Thyroid gland (tissue), 4 donors: ENCODE data around the gene HAND1. TPM values are rescaled to one million over a fixed set of nuclear protein-coding genes. Genes with fewer than 3 reads are reported as not detected.
A peak's percentile ranks its signal among the peaks of the same experiment; 100 is the strongest.

Source experiments
- DNase-seq, 2 donors: peaks; one replicate each; pipeline ENCODE4 v3.0.0-alpha.2; 2019
- H3K27ac ChIP-seq, 3 donors: fragments of 200-600 bp; sonication (generic); 1 replicate in 2 of 3; 2 replicates in 1 of 3; pipeline ENCODE4 v1.5.1; 2016 to 2019; ENCODE audit warnings: mild to moderate bottlenecking in 1 of 3, moderate library complexity in 1 of 3
- H3K27me3 ChIP-seq: fragments of 200-600 bp; sonication (generic); one replicate; pipeline ENCODE4 v1.5.1; 2019
- H3K36me3 ChIP-seq, 2 donors: fragments of 200-600 bp; sonication (generic); one replicate each; pipeline ENCODE4 v1.5.1; 2016 to 2019
- H3K4me1 ChIP-seq, 2 donors: fragments of 200-600 bp; sonication (generic); one replicate each; pipeline ENCODE4 v1.5.1; 2017 to 2019
- H3K4me3 ChIP-seq, 3 donors: fragments of 200-600 bp; sonication (generic); replicated peaks in 1 of 3; 1 replicate in 2 of 3; 2 replicates in 1 of 3; pipeline ENCODE4 v1.5.1; 2016; ENCODE audit warnings: mild to moderate bottlenecking in 1 of 3
- H3K9me3 ChIP-seq: fragments of 200-600 bp; sonication (generic); one replicate; pipeline ENCODE4 v1.5.1; 2017
- POLR2A ChIP-seq, 2 donors: fragments of 450-650 bp; IDR thresholded peaks; one replicate each; pipeline ENCODE4 v1.6.1; 2017; ENCODE audit warnings: antibody characterized with exemption in 2 of 2, mild to moderate bottlenecking in 2 of 2, moderate library complexity in 1 of 2
- WGBS, 2 donors: methylation state at CpG; one replicate each; pipeline ENCODE4 v1.1.5; 2017; 5-methylcytosine and 5-hydroxymethylcytosine counted together
- intact Hi-C: fragments of 100-400 bp; cut with DNase I; formaldehyde crosslinking; loops from one replicate; pipeline ENCODE4 v1.15.1; 2023
- total RNA-seq, 4 donors: library from RNA; depleted of rRNA; stranded (reverse); fragments of >200 nt; gene quantifications; one replicate each; pipeline ENCODE4 v1.2.3, GENCODE V29; 2016
- TF ChIP-seq, protein P1 (sequence below), 6 experiments: fragments of 200-600 bp in 3 of 6; fragments of 450-650 bp in 3 of 6; sonication (generic) in 3 of 6; IDR thresholded peaks; one replicate each; pipeline ENCODE4 v1.5.1; 2016 to 2019; ENCODE audit warnings: antibody characterized with exemption in 6 of 6, mild to moderate bottlenecking in 2 of 6, inconsistent platforms in 1 of 6, moderate library complexity in 1 of 6

The HAND1 gene
- total RNA-seq, 4 donors from 2014 or later = not detected

GRCh38 chr5:154477382-154478223 is 424 bp downstream of the HAND1 start:
- no peaks in the 10 kb centered on the region for H3K9me3 ChIP-seq
- no peak for TF ChIP-seq POLR2A (IDR thresholded peaks at IDR 0.05)
- TF ChIP-seq, protein P1, sequence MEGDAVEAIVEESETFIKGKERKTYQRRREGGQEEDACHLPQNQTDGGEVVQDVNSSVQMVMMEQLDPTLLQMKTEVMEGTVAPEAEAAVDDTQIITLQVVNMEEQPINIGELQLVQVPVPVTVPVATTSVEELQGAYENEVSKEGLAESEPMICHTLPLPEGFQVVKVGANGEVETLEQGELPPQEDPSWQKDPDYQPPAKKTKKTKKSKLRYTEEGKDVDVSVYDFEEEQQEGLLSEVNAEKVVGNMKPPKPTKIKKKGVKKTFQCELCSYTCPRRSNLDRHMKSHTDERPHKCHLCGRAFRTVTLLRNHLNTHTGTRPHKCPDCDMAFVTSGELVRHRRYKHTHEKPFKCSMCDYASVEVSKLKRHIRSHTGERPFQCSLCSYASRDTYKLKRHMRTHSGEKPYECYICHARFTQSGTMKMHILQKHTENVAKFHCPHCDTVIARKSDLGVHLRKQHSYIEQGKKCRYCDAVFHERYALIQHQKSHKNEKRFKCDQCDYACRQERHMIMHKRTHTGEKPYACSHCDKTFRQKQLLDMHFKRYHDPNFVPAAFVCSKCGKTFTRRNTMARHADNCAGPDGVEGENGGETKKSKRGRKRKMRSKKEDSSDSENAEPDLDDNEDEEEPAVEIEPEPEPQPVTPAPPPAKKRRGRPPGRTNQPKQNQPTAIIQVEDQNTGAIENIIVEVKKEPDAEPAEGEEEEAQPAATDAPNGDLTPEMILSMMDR (IDR thresholded peaks at IDR 0.05) = no peak
- intact Hi-C loops = no loop called here
- no peaks in the 10 kb centered on the region for H3K36me3 ChIP-seq
- H3K4me3 ChIP-seq = peak overlapping the region in 1 of 3 donors; percentile 11
- WGBS, 2 donors = 5 to 8% methylated on average over 8 to 49 of the region's 68 CpGs
- peaks cover 25 to 59% of the 10 kb centered on the region in 2 donors for H3K4me1 ChIP-seq
- H3K27ac ChIP-seq = no peak overlapping the region
- DNase-seq = no peak
- H3K27me3 ChIP-seq = peaks cover 93% of the 10 kb centered on the region

- H3K36me3 ChIP-seq = no peaks in the 10 kb centered on the region
- intact Hi-C loops = no loop called here
- H3K27me3 ChIP-seq = peaks cover 96% of the 10 kb centered on the region
- peaks cover 25 to 56% of the 10 kb centered on the region in 2 donors for H3K4me1 ChIP-seq
- H3K27ac ChIP-seq = no peak overlapping the region
- no peaks in the 10 kb centered on the region for H3K9me3 ChIP-seq
- no peak for DNase-seq
- no peak overlapping the region for H3K4me3 ChIP-seq
- WGBS, 2 donors = 6 to 17% methylated on average over 33 to 35 of the region's 38 CpGs
- TF ChIP-seq, protein P1 (IDR thresholded peaks at IDR 0.05) = no peak
- TF ChIP-seq POLR2A (IDR thresholded peaks at IDR 0.05) = no peak
Measured at GRCh38 chr5:154476354-154477205, 1.4 kb downstream of the HAND1 start.

DNA sequence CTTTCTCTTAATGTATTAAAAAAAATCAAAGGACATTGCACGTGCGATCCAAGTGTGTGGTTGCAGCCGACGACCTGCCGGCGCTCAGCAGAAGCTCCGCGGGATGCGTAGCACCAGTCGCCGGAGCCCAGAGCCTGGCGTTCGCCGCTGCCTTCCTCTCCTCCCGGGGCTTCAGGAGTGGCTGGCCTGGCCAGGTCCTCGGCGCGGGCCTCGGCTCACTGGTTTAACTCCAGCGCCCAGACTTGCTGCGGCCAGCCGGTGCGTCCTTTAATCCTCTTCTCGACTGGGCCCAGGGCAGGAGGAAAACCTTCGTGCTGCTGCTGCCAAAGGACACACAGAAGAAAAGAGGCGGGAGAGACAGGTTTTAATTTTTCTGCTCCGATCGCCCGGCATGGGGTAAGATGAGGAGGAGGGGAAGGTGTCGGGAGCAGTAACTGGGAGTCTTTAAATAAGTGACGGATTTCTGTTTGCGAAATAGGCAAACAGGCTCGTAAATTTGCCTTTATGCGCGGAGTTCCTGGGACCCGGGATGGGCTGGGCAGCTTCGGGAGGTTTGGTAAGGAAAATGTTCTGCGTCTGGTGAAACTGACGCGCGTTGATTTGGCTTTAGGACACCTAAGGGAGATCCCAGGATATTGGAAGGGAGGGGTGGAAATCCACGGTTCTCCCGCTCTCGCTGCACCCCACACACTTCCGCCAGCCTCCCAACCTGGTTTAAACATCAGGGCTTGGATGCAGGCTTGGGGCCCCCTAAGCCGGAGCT is 2.3 kb downstream of the HAND1 start:
- no peak overlapping the region for H3K4me3 ChIP-seq
- TF ChIP-seq, protein P1 (IDR thresholded peaks at IDR 0.05) = no peak
- no peak for TF ChIP-seq POLR2A (IDR thresholded peaks at IDR 0.05)
- peaks cover 94% of the 10 kb centered on the region for H3K27me3 ChIP-seq
- H3K36me3 ChIP-seq = no peaks in the 10 kb centered on the region
- peaks cover 25 to 56% of the 10 kb centered on the region in 2 donors for H3K4me1 ChIP-seq
- peak; percentile 24 to 32 for DNase-seq
- H3K9me3 ChIP-seq = no peaks in the 10 kb centered on the region
- no peak overlapping the region for H3K27ac ChIP-seq
- intact Hi-C loops = no loop called here
- 9 to 11% methylated on average over 32 to 45 of the region's 46 CpGs for WGBS, 2 donors

- no peak overlapping the region for H3K4me3 ChIP-seq
- DNase-seq = no peak
- H3K27me3 ChIP-seq = peaks cover 83% of the 10 kb centered on the region
- WGBS, 2 donors = 12 to 18% methylated on average over 17 of the region's 17 CpGs
- H3K9me3 ChIP-seq = no peaks in the 10 kb centered on the region
- H3K27ac ChIP-seq = no peak overlapping the region
- H3K36me3 ChIP-seq = no peaks in the 10 kb centered on the region
- intact Hi-C loops = no loop called here
- peaks cover 25 to 56% of the 10 kb centered on the region in 2 donors for H3K4me1 ChIP-seq
- TF ChIP-seq, protein P1 (IDR thresholded peaks at IDR 0.05) = no peak
- TF ChIP-seq POLR2A (IDR thresholded peaks at IDR 0.05) = no peak
Measured at GRCh38 chr5:154474396-154475334, 3.4 kb downstream of the HAND1 start.
